GM19240 (cell line): ENCODE data around the gene CAMK4.
"Not testable (repeated sequence)": the region's sequence is repeated elsewhere in the genome, so short reads cannot be mapped to it uniquely, and the experiment has no call there.

Experiments used
- DNase-seq: peaks from one replicate; pipeline ENCODE4 v3.0.0; 2011; ENCODE audit warnings: low spot score; ENCODE audit not compliant: insufficient read length

CAMK4 gene

GRCh38 chr5:111256128-111256527 lies 31.9 kb downstream of the CAMK4 start:
- no peak for DNase-seq

- DNase-seq = not testable (repeated sequence)
Measured at GRCh38 chr5:111257610-111258009, 33.4 kb downstream of the CAMK4 start.

DNA sequence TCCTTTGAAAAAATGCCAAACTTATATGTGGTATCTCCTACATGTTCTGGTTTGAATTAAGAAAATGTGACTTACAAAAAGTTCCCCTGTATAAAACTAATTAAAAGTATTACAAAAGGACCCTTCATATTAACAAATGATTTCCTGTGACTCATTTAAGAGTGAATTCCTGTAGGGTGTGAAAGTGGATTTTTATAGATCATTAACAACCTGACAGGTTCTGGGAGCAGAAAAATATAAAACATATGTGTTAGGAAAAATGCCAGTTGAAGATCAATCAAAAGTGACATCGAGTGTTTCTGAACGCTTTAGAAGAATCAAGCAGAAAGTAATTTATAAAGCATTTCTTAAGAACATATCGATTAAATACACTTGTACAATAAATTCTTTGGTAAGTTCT lies 35.5 kb downstream of the CAMK4 start:
- no peak for DNase-seq

GRCh38 chr5:111261610-111262009 lies 37.4 kb downstream of the CAMK4 start:
- DNase-seq = no peak

- no peak for DNase-seq
Measured at GRCh38 chr5:111262153-111262552, 38.0 kb downstream of the CAMK4 start.

DNA sequence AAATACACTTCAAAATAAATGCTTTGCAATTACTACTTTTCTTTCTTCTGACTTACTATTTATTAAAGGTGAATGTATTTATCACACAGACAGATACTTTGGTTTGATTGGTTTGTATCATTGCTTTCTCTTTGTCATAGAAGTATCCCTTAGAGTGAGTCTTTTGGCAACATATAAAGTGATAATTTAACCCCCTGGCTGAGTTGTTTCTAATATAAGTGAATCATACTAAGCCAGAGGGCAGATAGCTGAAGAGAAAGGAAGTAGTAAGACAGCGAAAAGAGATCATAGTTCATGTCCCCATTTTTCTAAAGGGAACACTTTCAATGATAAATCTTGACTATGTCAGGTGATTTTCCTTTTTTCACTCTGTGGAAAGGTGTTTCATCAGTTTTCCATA lies 38.6 kb downstream of the CAMK4 start:
- DNase-seq = no peak

- no peak for DNase-seq
Measured at GRCh38 chr5:111266491-111266890, 42.3 kb downstream of the CAMK4 start.

DNA sequence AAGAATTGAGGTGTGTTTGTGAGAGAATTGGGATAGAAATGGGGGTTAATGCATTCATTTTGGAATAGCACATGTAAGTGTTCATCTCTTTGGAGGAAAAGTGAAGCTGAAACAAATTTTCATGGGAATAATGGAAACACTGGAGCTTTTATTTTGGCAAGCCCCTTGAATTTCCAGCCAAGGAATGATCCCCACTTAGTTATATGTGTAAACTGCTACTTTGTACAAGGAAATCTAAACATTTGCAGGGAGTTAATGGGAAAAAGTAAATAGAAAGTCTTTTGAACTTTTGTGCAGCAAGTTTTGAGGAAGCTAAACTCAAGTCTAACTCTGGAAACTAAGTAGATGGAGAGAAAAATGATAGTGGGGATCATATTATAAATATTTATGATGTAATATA lies 44.1 kb downstream of the CAMK4 start:
- DNase-seq = no peak

- DNase-seq = no peak
Measured at GRCh38 chr5:111271885-111272284, 47.7 kb downstream of the CAMK4 start.

GRCh38 chr5:111277061-111277460 lies 52.9 kb downstream of the CAMK4 start:
- DNase-seq = no peak

DNA sequence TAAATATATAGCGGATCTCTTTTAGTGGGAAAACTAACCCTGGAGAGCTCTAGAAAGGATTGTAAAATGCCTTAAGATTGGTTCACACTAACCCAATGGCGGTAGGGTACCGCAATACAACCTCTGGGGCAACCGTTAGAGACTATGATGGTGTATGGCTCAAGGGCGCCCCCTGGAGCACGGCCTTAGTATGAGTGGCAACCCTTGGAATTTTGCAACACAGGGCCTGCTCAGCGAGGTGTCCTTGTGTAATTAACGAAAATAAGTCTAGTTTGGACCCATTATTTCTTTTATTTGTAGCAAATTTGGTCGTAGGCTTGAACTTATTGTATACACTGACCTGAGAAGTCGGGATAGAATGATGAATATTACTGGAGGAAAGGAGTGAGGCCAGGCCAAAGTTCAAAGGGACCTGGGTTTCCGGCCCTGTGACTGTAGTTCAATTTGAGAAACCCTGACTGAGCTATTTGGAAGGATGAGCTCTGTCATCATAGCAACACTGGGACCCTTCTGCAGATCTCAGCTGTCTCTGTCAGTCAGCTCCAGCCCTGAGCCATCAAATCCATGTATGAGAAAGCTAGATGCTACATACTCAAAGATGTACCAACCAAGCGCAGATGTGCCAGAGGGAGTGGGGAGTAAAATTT lies 54.8 kb downstream of the CAMK4 start:
- DNase-seq = peak; percentile 41

DNA sequence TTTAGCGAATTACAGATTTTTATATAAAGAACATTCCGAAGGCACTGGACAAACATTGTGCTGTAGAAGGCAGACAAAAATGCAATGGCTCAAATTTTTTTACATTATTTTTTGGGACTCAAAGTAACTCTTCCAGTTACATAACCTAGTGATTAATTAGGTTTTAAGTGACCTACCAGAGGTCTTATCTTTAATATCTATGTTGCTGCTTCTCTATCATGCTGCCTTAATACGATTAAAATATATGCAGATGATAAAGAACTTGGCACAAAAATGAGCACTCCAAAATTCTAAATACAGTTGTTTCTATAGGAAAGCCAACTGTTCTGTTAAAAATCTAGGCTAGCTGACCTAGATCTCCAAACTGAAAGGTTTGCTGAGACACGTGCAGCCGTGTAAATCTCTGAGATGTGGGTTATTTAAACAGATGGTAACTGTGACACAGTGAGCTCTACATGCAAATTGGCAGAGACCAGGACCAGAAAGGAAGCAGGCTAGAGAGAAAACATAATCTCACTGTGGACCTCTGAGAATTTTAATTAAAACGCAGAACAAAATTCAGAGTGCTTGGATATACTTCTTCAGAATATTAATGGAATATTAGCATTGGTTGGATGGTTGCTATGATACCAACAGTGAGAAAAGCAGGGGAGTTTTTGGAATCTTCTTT lies 56.2 kb downstream of the CAMK4 start:
- no peak for DNase-seq

DNA sequence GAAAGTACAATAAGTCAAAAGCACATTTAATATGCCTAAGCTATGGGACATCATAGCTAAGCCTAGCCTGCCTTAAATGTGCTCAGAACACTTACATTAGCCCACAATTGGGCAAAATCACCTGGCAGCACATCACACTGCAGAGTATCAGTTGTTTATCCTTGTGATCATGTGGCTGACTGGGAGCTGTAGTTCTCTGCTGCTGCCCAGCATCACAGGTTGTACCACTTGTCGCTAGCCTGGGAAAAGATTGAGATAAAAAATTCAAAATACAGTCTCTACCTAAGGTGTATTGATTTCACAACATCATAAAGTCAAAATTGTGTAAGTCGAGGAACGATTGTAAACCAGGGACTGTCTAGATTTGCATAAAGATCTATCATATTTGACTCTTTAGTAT lies 58.6 kb downstream of the CAMK4 start:
- DNase-seq = no peak

DNA sequence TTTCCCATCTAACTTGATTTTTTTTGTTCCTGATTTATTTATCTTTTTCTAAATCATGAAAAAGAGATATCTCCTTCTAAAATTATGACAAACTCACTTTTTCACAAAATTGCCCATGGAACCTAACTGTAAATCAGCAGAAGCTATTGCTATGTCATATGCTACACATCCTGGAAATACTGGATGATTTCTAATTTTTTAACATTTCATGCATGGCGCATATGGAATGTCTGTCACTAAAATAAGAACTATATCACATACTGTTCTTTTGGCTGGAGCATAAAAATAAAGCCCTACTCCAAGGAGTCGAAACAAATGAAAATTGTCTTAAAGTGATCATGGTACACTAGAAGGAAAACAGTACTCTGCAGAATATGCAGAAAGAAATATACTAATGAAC lies 60.6 kb downstream of the CAMK4 start:
- DNase-seq = no peak

GRCh38 chr5:111294551-111294950 lies 70.4 kb downstream of the CAMK4 start:
- no peak for DNase-seq

DNA sequence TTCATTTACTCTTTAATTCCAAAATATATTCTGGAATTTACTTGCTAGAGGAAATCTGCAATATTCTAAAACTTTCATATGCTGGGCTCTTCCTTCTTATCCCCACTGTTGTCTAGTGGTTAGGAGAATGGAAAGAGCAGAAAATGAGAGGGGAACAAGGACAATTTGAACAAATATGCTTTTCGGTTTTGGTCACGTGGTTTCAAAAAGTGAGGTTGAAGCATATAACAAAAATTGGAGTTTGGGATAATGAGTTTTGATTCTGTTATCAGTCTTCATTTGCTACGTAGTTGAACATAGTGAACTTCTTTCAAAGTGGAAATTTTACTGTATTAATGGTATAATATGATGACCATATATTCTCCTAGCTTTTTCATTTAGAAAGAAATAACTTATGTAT lies 71.5 kb downstream of the CAMK4 start:
- no peak for DNase-seq

- DNase-seq = no peak
Measured at GRCh38 chr5:111296570-111296969, 72.4 kb downstream of the CAMK4 start.

DNA sequence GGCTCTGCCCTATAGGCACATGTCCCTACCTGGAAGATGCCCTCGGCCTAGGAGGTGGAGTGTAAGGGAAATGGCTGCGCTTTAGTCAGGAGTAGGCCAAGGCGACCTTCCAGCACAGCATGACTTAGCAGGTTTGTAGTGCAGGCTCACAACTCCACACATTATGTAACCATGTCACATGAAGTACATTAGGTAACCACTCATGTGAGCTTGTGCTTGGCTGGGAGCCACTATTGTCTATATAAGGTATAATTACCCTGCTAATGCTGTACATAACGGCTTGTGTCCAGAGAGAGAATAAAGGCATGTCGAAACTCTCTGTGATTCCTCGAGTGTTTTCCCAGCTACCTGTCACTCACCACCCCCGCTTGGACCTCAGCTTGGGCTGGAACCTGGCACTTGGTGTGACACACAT lies 74.9 kb downstream of the CAMK4 start:
- DNase-seq = no peak

GRCh38 chr5:111299831-111300432 lies 75.7 kb downstream of the CAMK4 start:
- no peak for DNase-seq

DNA sequence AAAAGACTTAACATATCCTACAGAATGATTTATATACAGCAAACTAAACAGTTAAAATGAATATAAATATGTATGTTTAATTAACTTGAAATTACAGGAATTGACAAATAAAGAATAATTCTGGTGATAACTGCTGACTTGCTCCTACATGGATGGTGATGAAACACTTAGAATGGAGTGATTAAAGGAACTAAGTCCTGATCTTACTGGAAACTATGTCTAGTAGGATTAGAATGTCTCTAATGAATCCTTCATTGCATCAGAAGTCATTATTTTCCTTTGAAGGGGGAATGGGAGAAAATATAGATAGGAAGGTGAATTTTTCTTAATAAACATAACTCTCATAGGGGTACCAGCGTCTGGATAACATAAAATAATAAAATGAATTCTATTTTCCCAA lies 77.1 kb downstream of the CAMK4 start:
- DNase-seq = no peak

GRCh38 chr5:111302043-111302442 lies 77.9 kb downstream of the CAMK4 start:
- not testable (repeated sequence) for DNase-seq

DNA sequence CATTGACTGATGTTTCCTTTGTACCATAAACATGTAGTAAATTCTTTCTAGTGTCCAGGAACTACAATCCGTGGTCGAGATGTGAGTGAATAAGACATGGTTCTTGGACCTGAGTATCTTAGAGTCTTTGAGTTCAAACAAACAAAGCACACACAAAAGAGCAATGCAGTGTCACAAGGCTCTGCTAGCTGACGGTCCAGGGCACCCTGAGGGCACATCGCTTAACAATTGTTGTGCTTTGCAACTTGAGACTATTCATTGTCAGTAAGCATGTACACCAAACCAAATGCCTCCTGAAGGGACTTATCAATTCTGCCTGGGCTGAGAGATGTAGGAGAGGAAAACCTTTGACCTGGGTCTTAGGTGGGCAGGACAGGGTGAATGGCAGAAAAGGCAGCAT lies 84.8 kb downstream of the CAMK4 start:
- no peak for DNase-seq

DNA sequence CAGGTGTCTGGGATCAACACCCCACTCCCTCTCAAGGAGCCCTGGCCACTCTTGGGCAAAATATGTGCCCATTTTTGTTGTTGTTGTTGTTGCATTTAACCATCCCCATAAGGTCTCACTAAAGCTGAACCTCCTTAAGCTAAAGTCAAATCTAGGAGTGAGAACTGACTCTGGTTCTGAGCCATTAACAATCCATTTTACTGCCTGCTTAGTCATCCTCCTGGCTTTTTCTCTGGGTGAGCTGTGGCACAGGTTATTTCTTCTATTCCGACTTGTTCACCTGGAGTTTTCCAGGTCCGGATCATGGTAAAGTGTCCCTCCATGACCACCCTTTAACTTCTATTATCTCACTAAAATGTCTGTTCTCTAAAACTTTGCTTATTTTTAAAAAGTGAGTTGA lies 85.2 kb downstream of the CAMK4 start:
- DNase-seq = no peak
